Right atrium auricular region (tissue), 2 donors: ENCODE data around the gene STPG3. TPM values are rescaled to one million over a fixed set of nuclear protein-coding genes. Genes with fewer than 3 reads are reported as not detected.
"Not testable (repeated sequence)": the region's sequence is repeated elsewhere in the genome, so short reads cannot be mapped to it uniquely, and the experiment has no call there.

Experiments used
- DNase-seq: peaks from one replicate; pipeline ENCODE4 v3.0.0-alpha.2; 2019; ENCODE audit warnings: low spot score
- H3K27ac ChIP-seq, 2 donors: fragments of 200-600 bp; sonication (generic); 1 replicate in 1 of 2; 2 replicates in 1 of 2; pipeline ENCODE4 v1.5.1; 2016 to 2019
- H3K27me3 ChIP-seq, 2 donors: fragments of 200-600 bp; sonication (generic); one replicate each; pipeline versions ENCODE4 v1.5.1 to v1.6.0; 2017 to 2019
- H3K36me3 ChIP-seq: fragments of 200-600 bp; sonication (generic); one replicate; pipeline ENCODE4 v1.5.1; 2016
- H3K4me1 ChIP-seq, 2 donors: fragments of 200-600 bp; sonication (generic); one replicate each; pipeline versions ENCODE4 v1.5.1 to v1.6.0; 2017 to 2019
- H3K4me3 ChIP-seq, 2 donors: fragments of 200-600 bp; sonication (generic); 1 replicate in 1 of 2; 2 replicates in 1 of 2; pipeline ENCODE4 v1.5.1; 2017 to 2019; ENCODE audit warnings: mild to moderate bottlenecking in 1 of 2, moderate library complexity in 1 of 2
- H3K9me3 ChIP-seq, 2 donors: fragments of 200-600 bp; sonication (generic); one replicate each; pipeline ENCODE4 v1.5.1; 2019
- total RNA-seq, 2 donors: library from RNA; depleted of rRNA; stranded (reverse); fragments of >200 nt; gene quantifications; one replicate each; pipeline ENCODE4 v1.1.0, GENCODE V29; 2016
- TF ChIP-seq, protein P1 (sequence below), 2 donors: fragments of 200-600 bp; sonication (generic); IDR thresholded peaks; one replicate each; pipeline ENCODE4 v1.5.1; 2019; ENCODE audit warnings: antibody characterized with exemption in 2 of 2

STPG3 gene
- total RNA-seq, 2 donors from 2014 or later = not detected

DNA sequence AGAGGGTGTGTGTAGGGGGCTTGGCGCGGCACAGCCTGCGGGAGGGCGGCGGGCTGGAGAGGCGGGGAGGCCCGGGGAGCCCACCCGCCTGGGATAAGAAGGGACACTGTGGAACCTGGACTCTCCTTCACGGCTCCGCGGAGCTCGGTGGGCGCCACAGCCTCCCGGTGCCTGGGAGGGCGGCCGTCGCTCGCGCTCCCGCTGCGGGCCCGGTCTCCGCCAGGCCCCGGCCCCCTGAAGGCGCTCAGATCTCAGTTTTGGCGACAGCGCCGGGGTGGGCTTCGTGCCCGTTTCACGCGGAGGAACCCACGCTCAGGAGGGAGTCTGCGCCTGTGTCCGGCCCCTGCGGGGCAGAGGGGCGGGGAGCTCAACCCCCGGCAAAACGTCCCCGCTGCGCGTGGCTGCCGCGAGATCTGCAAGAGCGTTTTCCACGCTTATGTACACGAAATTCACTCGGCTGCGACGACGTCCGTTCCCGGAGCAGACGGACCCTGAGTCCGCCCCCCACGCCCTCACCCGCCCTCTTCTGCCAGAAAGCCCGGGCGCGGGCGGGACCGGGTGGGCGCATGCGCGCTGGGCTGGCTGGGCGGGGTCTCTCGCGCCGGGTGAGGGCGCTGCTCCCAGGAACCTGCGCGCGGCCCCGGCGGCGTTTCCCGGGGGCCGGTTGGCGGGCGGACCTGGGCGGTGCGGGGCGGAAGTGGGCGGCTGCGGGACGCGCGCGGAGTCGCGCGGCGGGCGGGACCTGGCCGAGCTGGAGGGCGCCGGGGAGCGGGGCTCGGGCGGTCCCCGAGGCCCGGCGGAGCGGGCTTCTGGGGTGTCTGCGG is 3.8 kb downstream of the STPG3 start, which contains the start of gene NELFB:
Gene NELFB, plus strand, starts transcription at position 704 of the 824 bp plus-strand sequence.
- Histone ChIP-seq H3K4me3 (peak within 1 kb of the TSS; percentile 77 to 79), H3K36me3 (peaks cover 4% of the 10 kb centered on the region), H3K4me1 (peaks cover 0 to 37% of the 10 kb centered on the region in 2 donors), H3K27me3 (no peaks in the 10 kb centered on the region), H3K27ac (peak within 1 kb of the TSS; percentile 76 to 84), H3K9me3 (no peaks in the 10 kb centered on the region)
- TF ChIP-seq, protein P1, sequence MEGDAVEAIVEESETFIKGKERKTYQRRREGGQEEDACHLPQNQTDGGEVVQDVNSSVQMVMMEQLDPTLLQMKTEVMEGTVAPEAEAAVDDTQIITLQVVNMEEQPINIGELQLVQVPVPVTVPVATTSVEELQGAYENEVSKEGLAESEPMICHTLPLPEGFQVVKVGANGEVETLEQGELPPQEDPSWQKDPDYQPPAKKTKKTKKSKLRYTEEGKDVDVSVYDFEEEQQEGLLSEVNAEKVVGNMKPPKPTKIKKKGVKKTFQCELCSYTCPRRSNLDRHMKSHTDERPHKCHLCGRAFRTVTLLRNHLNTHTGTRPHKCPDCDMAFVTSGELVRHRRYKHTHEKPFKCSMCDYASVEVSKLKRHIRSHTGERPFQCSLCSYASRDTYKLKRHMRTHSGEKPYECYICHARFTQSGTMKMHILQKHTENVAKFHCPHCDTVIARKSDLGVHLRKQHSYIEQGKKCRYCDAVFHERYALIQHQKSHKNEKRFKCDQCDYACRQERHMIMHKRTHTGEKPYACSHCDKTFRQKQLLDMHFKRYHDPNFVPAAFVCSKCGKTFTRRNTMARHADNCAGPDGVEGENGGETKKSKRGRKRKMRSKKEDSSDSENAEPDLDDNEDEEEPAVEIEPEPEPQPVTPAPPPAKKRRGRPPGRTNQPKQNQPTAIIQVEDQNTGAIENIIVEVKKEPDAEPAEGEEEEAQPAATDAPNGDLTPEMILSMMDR (IDR thresholded peaks at IDR 0.05) = peak in 1 of 2 donors; percentile 43
- DNase-seq = peak; percentile 89

DNA sequence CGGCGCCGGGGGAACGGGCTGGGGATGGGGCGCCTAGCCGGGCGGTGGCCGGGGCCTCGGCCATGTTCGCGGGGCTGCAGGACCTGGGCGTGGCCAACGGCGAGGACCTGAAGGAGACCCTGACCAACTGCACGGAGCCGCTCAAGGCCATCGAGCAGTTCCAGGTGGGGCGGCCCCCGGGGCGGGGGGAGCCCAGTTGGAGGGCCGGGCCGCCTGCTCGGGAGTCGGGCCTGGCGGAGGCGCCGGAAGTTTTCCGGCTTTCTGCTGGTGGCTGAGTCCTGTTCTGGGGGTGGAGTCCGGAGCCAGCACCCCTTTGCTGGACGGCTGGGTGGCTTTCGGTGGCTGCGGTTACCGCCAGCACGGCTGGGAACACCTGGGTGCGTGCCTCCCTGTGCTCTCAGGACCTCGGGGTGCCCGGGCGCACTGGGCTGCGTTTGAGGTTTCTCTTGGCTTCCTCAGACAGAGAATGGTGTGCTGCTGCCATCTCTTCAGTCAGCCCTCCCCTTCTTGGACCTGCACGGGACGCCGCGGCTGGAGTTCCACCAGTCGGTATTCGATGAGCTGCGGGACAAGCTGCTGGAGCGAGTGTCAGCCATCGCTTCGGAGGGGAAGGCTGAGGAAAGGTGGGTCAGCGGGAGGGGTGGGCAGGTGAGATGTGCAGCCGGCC is 4.5 kb downstream of the STPG3 start:
- Histone ChIP-seq H3K27me3 (no peaks in the 10 kb centered on the region), H3K4me1 (peaks cover 0 to 29% of the 10 kb centered on the region in 2 donors), H3K27ac (peak overlapping the region; percentile 48 to 84), H3K4me3 (peak overlapping the region; percentile 77 to 79), H3K9me3 (no peaks in the 10 kb centered on the region), H3K36me3 (peaks cover 4% of the 10 kb centered on the region)
- DNase-seq = no peak
- TF ChIP-seq, protein P1 (IDR thresholded peaks at IDR 0.05) = no peak

DNA sequence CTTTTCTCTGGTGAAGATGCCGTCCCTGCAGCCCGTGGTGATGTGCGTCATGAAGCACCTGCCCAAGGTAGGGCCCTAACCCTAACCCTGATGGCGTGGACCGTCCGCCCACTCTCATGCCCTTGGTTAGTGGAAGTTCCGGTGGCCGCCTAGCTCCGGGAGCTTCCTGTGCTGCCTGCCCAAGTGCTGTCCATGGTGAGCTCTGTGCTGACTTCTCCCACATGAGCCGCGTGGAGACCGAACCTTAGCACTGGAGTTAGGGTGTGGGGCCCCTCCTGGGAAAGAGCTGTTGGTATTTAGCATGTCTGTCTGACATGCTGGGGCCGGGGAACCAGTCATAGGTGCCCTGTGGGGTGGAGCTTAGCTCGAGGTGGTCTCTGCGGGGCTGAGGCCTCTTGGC is 5.3 kb downstream of the STPG3 start:
- H3K27ac ChIP-seq = no peak overlapping the region
- H3K4me3 ChIP-seq = peak overlapping the region; percentile 77 to 79
- H3K4me1 ChIP-seq = peaks cover 0 to 25% of the 10 kb centered on the region in 2 donors
- peaks cover 4% of the 10 kb centered on the region for H3K36me3 ChIP-seq
- H3K9me3 ChIP-seq = no peaks in the 10 kb centered on the region
- no peaks in the 10 kb centered on the region for H3K27me3 ChIP-seq
- TF ChIP-seq, protein P1 (IDR thresholded peaks at IDR 0.05) = no peak
- no peak for DNase-seq

DNA sequence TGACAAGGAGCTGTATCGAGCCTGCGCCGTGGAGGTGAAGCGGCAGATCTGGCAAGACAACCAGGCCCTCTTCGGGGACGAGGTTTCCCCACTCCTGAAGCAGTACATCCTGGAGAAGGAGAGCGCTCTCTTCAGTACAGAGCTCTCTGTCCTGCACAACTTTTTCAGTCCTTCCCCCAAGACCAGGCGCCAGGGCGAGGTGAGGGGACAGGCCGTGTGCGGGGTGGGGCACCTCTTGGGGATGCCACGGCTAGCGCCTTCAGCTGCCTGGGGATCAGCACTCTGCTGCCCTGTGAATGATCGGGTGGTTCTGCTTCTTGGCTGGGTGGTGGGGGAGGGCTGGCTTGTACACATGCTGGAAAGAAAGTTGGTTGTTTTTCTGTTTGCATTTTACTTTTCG is 5.8 kb downstream of the STPG3 start:
- TF ChIP-seq, protein P1 (IDR thresholded peaks at IDR 0.05) = no peak
- peaks cover 4% of the 10 kb centered on the region for H3K36me3 ChIP-seq
- H3K27me3 ChIP-seq = no peaks in the 10 kb centered on the region
- no peak for DNase-seq
- H3K4me3 ChIP-seq = peak overlapping the region in 1 of 2 donors; percentile 77
- H3K27ac ChIP-seq = no peak overlapping the region
- H3K4me1 ChIP-seq = peaks cover 0 to 25% of the 10 kb centered on the region in 2 donors
- H3K9me3 ChIP-seq = no peaks in the 10 kb centered on the region

DNA sequence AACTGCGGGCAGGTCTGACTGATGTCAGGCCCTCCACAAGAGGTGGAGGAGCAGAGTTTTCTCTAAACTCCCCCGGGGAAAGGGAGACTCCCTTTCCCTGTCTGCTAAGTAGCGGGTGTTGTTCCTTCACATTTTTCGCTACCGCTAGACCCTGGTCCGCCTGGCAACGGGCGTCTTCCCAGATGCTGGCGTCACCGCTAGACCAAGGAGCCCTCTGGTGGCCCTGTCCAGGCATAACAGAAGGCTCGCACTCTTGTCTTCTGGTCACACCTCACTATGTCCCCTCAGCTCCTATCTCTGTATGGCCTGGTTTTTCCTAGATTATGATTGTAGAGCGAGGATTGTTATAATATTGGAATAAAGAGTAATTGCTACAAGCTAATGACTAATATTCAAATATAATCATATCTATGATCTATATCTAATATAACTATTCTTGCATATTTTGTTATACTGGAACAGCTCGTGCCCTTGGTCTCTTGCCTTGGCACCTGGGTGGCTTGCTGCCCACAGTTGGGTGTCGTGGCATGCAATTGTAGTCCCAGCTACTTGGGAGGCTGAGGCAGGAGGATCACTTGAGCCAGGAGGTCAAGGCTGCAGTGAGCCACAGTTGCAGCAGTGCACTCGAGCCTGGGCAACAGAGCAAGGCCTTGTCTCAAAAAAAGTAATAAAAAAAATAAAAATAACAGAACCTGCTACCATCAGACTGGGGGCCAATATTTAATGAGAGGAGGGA is 11.3 kb downstream of the STPG3 start:
- TF ChIP-seq, protein P1 (IDR thresholded peaks at IDR 0.05) = peak; percentile 17 to 65
- not testable (repeated sequence) for H3K9me3 ChIP-seq, H3K27me3 ChIP-seq, H3K27ac ChIP-seq, H3K4me3 ChIP-seq, DNase-seq, H3K4me1 ChIP-seq
- H3K36me3 ChIP-seq = peaks cover 34% of the 10 kb centered on the region
